Cortex of kidney (tissue), 1 donor: ENCODE results near the gene GTF2F1.
"Not testable (repeated sequence)": the region's sequence is repeated elsewhere in the genome, so short reads cannot be mapped to it uniquely, and the experiment has no call there.

Experiments
- DNase-seq: peaks from one replicate; lab custom pipeline; 2025; lab: John Stamatoyannopoulos, UW

Gene GTF2F1

GRCh38 chr19:6355321-6356040 is 37.5 kb downstream of the GTF2F1 start:
- DNase-seq: not testable (repeated sequence)

- no peak for DNase-seq
Measured at GRCh38 chr19:6354098-6354674, 38.8 kb downstream of the GTF2F1 start.

DNA sequence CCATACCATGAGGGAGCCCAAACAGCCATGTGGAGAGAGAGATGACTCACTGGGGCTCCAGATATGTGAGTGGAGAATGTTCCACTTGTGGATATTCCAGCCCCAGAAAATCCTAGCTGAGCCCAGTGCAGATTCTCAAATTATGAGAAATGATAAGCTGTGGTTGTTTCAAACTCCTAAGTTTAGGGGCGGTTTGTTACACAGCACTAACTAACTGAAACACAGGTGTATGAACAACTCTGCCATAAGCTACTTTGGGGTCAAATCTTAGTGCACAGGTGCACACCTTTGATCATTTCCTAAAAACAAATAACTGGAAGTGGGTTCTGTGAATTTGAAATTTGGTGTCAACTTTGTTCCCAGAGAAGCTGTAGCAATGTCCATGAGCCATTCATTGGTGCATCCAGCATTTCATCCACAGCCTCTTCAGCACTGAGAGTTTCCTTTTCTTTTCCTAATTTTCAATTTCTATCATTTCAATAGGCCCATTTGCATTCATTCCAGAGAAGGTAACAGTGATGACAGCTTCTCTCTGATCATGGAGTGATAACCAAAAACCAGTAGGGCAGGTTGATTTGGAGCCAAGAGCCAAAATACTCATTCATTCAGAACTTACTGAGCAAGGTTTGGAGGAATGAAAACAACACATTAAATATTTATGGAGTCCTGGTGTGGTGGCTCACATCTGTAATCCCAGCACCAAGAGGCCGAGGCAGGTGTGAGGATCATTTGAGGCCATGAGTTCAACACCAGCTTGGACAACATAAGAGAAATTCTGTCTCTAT is 40.4 kb downstream of the GTF2F1 start:
- DNase-seq: no peak

GRCh38 chr19:6350688-6351087 is 42.3 kb downstream of the GTF2F1 start:
- no peak for DNase-seq

- not testable (repeated sequence) for DNase-seq
Measured at GRCh38 chr19:6349271-6349670, 43.7 kb downstream of the GTF2F1 start.

DNA sequence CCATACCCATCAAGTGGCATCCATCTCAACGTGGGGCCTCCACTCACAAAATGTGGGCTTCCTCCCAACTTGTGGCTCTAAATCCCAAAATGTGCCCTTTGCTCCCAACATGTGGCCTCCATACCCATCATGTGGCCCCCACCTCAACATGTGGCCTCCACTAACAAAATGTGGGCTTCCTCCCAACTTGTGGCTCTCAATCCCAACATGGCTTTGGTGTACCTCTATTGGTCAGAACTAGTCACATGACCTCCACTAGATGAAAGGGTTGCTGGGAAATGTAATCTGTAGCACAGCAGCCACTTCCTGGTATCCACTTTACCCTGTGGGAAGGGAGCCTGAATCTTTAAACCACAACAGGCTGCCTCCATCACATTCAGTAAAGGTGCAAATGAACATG is 49.5 kb downstream of the GTF2F1 start:
- DNase-seq: no peak

DNA sequence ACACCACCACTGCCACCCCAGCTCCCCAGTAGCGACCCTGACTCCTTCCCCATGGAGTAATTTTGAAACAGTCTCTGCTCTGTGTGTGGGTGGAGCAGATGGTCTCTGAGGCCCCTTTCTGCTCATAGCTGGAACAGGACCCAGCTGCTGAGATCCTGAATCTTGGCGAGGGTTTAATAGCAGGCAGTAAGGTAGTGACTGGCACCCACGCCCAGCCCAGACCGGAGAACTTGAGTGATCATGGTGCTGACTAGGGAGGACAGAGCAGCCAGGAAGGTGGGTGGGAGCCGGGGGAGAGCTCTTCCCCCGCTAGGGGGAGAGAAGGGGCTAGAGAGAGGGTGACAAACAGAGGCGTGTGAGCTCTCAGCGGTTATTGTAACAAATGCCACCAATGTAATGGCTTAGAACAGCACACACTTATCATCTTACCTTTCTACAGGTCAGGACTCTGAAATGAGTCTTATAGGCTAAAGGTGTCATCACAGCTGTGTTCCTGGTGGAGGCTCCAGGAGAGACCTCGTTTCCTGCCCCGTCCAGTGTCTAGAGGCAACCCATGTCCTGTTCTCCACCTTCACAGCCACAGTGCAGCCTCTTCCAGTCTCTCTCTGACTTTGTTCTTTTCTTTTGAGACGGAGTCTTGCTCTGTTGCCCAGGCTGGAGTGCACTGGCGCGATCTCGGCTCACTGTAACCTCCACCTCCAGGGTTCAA is 52.3 kb downstream of the GTF2F1 start:
- DNase-seq: no peak

DNA sequence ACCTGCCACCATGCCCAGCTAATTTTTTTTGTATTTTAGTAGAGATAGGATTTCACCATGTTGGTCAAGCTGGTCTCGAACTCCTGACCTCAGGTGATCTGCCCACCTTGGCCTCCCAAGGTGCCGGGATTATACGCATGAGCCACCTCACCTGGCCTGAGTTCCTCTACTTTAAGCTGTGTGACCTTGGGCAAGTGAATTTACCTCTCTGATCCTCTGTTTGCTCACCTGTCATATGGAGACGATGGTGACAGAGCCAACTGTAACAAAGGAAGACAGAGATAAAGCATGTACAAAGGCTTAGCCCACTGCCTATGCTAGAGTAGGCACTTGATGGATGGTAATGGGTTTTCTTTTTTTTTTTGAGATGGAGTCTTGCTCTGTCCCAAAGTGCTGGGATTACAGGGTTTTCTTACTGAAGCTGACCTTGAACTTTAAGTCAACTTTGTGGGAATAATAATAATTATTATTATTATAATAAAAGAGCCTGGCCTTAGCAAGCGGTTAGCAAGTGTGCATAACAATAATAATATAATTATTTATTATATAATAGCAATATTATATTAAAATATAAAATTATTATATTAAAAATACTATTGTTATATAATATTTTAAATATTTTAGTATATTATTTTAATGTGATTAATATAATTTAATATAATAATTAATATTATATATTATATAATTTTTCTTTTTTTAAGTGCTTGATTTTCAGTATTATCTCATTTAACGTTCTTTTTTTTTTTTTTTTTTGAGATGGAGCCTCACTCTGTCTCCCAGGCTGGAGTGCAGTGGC is 58.3 kb downstream of the GTF2F1 start:
- no peak for DNase-seq

- no peak for DNase-seq
Measured at GRCh38 chr19:6333439-6333838, 59.5 kb downstream of the GTF2F1 start, which contains the start of gene ACER1. TSS of gene ACER1 (minus strand) at chr19:6333612. CDS start at chr19:6333551, 61 bp downstream.
